GM12878 (cell line): ENCODE results near the gene TRMO. TPM values are rescaled to one million over a fixed set of nuclear protein-coding genes. Genes with fewer than 3 reads are reported as not detected.
A peak's percentile ranks its signal among the peaks of the same experiment; 100 is the strongest.

Experiments
- BHLHE40 ChIP-seq, 2 experiments: fragments of 450-650 bp in 1 of 2; IDR thresholded peaks; 2 replicates each; pipeline ENCODE4 v1.6.1; 2011 to 2017; ENCODE audit warnings: low read depth in 2 of 2, borderline replicate concordance in 1 of 2, improper control_type of control experiment in 1 of 2, low read length in 1 of 2, mild to moderate bottlenecking in 1 of 2
- CBFB ChIP-seq: IDR thresholded peaks from 2 replicates; pipeline ENCODE4 v1.6.1; 2016; ENCODE audit warnings: antibody characterized with exemption, low read depth
- DPF2 ChIP-seq: fragments of 450-650 bp; IDR thresholded peaks from 2 replicates; pipeline ENCODE4 v1.6.1; 2017; ENCODE audit warnings: mild to moderate bottlenecking
- FOS ChIP-seq: IDR thresholded peaks from 3 replicates; pipeline ENCODE4 v1.6.1; 2011; ENCODE audit warnings: borderline replicate concordance; ENCODE audit not compliant: insufficient read length; ENCODE audit errors: extremely low read depth
- FOXM1 ChIP-seq: IDR thresholded peaks from 2 replicates; pipeline ENCODE4 v1.6.1; 2012; ENCODE audit warnings: low read depth, mild to moderate bottlenecking, inconsistent platforms, low read length, moderate library complexity
- GABPA ChIP-seq: IDR thresholded peaks from 2 replicates; pipeline ENCODE4 v1.6.1; 2014; ENCODE audit warnings: antibody characterized with exemption, low read depth, mild to moderate bottlenecking, inconsistent platforms
- HCFC1 ChIP-seq: fragments of 150-350 bp; IDR thresholded peaks from 2 replicates; pipeline ENCODE4 v1.6.1; 2014; ENCODE audit warnings: low read length
- IKZF2 ChIP-seq, 2 experiments: fragments of 450-650 bp; IDR thresholded peaks; 2 replicates each; pipeline ENCODE4 v1.6.1; 2017; ENCODE audit warnings: mild to moderate bottlenecking in 2 of 2, moderate library complexity in 2 of 2
- JUNB ChIP-seq: IDR thresholded peaks from 2 replicates; pipeline ENCODE4 v1.6.1; 2016; ENCODE audit warnings: antibody characterized with exemption, mild to moderate bottlenecking
- NBN ChIP-seq: fragments of 450-650 bp; IDR thresholded peaks from 2 replicates; pipeline ENCODE4 v1.6.1; 2016
- NFIC ChIP-seq: IDR thresholded peaks from 2 replicates; pipeline ENCODE4 v1.6.1; 2012; ENCODE audit warnings: low read depth, mild to moderate bottlenecking, inconsistent platforms, low read length, moderate library complexity
- PML ChIP-seq: IDR thresholded peaks from 2 replicates; pipeline ENCODE4 v1.6.1; 2012; ENCODE audit warnings: low read length, inconsistent platforms
- RCOR1 ChIP-seq: conservative IDR thresholded peaks from 2 replicates; pipeline ENCODE4 v1.6.1; 2012; ENCODE audit warnings: low read depth, low read length, improper control_type of control experiment
- RELA ChIP-seq: fragments of 450-650 bp; IDR thresholded peaks from 2 replicates; pipeline ENCODE4 v1.8.0; 2014; ENCODE audit warnings: borderline replicate concordance; ENCODE audit not compliant: partially characterized antibody
- SIX5 ChIP-seq: IDR thresholded peaks from 2 replicates; pipeline ENCODE4 v1.6.1; 2011; ENCODE audit warnings: mild to moderate bottlenecking, low read depth, low read length, moderate library complexity; ENCODE audit not compliant: severe bottlenecking
- SPI1 ChIP-seq: IDR thresholded peaks from 2 replicates; pipeline ENCODE4 v1.6.1; 2011; ENCODE audit warnings: low read depth, mild to moderate bottlenecking, low read length, moderate library complexity, borderline replicate concordance; ENCODE audit not compliant: insufficient read depth
- TCF3 ChIP-seq: IDR thresholded peaks from 2 replicates; pipeline ENCODE4 v1.6.1; 2012; ENCODE audit warnings: low read depth, mild to moderate bottlenecking, low read length, borderline replicate concordance; ENCODE audit not compliant: insufficient read depth
- TCF7 ChIP-seq: IDR thresholded peaks from 2 replicates; pipeline ENCODE4 v1.6.1; 2014; ENCODE audit warnings: antibody characterized with exemption, borderline replicate concordance
- YBX1 ChIP-seq: fragments of 450-650 bp; IDR thresholded peaks from 2 replicates; pipeline ENCODE4 v1.6.1; 2016; ENCODE audit warnings: antibody characterized with exemption
- polyA plus RNA-seq, 11 experiments: library from polyadenylated mRNA; depleted of rRNA in 4 of 11; unstranded in 6 of 11; stranded (reverse) in 5 of 11; fragments of >200 nt; fragmentation: Nextera tagmentation in 4 of 11; fragmentation: Illumina TruSeq in 1 of 11; extraction: Ambion mirVana in 4 of 11; extraction: Trizol in 1 of 11; gene quantifications; 1 replicate in 1 of 11; 2 replicates in 10 of 11; pipeline versions ENCODE4 v1.2.1 to v1.2.3, GENCODE V29; 2011 to 2016; ENCODE audit warnings: inconsistent platforms in 2 of 11, missing spikeins in 2 of 11, low read depth in 1 of 11
- total RNA-seq, 4 experiments: library from RNA; depleted of rRNA in 3 of 4; stranded (reverse); fragments of >200 nt in 3 of 4; fragmentation: Illumina TruSeq in 1 of 4; extraction: Trizol in 1 of 4; gene quantifications; 2 replicates each; pipeline versions ENCODE4 v1.2.1 to v1.2.3, GENCODE V29; 2013 to 2021
- TF ChIP-seq, protein P1 (sequence below): fragments of 450-650 bp; IDR thresholded peaks from 2 replicates; pipeline ENCODE4 v1.6.1; 2017; ENCODE audit warnings: mild to moderate bottlenecking, moderate library complexity
- TF ChIP-seq, protein P2 (sequence below): fragments of 450-650 bp; IDR thresholded peaks from 2 replicates; pipeline ENCODE4 v1.6.1; 2016; ENCODE audit warnings: mild to moderate bottlenecking
- TF ChIP-seq, protein P3 (sequence below): fragments of 450-650 bp; IDR thresholded peaks from 2 replicates; pipeline ENCODE4 v1.6.1; 2017; ENCODE audit warnings: borderline replicate concordance
- TF ChIP-seq, protein P4 (sequence below): IDR thresholded peaks from 2 replicates; pipeline ENCODE4 v1.6.1; 2011; ENCODE audit warnings: borderline replicate concordance, low read depth, mild to moderate bottlenecking, moderate library complexity, mixed read lengths, low read length; ENCODE audit not compliant: insufficient read depth; ENCODE audit errors: extremely low read length

TRMO gene
- total and polyA plus RNA-seq, 10 of the 15 experiments (the other 5 are each of a cell fraction or from before 2014, with no cell fraction given): 5.8 to 23.6 (median 15.3) TPM

DNA sequence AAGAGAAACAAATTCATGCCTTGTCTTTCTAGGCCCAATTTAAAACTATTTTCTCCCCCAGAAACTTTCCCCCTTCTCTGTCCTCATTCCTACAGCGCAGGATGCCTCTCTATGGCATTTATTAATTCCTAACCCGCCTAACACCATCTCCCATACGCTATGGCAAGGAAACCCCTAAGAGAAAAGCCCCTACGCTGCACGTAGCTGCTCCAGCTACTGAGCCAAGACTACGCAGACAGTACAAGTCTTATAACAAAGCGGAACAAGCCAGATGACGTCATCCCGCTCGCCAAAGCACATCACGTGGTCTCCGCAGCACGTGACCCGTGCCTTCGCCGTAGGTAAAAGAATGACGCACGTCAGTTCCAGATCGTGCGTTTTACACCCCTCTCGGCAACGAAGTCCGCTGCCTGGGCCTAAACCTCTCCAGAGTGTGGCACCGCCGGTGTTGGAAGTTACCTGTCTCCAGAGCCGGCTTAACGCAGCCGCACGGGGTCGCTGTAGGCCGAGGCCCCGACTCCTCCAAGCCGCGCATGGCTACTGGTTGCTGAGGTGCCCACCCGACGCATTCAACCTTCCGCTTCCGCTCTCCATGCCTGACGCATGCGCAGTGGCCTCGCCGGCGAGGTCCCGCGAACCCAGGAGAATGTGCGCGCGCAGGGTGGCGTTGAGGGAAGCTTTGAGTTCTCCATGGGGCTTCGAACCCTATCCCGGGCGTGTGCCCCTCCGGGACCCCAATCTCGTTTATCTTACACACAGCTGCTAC, at the start of gene TRMO (continued):
- TF ChIP-seq, protein P1, sequence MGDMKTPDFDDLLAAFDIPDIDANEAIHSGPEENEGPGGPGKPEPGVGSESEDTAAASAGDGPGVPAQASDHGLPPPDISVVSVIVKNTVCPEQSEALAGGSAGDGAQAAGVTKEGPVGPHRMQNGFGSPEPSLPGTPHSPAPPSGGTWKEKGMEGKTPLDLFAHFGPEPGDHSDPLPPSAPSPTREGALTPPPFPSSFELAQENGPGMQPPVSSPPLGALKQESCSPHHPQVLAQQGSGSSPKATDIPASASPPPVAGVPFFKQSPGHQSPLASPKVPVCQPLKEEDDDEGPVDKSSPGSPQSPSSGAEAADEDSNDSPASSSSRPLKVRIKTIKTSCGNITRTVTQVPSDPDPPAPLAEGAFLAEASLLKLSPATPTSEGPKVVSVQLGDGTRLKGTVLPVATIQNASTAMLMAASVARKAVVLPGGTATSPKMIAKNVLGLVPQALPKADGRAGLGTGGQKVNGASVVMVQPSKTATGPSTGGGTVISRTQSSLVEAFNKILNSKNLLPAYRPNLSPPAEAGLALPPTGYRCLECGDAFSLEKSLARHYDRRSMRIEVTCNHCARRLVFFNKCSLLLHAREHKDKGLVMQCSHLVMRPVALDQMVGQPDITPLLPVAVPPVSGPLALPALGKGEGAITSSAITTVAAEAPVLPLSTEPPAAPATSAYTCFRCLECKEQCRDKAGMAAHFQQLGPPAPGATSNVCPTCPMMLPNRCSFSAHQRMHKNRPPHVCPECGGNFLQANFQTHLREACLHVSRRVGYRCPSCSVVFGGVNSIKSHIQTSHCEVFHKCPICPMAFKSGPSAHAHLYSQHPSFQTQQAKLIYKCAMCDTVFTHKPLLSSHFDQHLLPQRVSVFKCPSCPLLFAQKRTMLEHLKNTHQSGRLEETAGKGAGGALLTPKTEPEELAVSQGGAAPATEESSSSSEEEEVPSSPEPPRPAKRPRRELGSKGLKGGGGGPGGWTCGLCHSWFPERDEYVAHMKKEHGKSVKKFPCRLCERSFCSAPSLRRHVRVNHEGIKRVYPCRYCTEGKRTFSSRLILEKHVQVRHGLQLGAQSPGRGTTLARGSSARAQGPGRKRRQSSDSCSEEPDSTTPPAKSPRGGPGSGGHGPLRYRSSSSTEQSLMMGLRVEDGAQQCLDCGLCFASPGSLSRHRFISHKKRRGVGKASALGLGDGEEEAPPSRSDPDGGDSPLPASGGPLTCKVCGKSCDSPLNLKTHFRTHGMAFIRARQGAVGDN: peak; percentile 98
- peak; percentile 65 for TF ChIP-seq JUNB
- peak; percentile 90 for TF ChIP-seq PML
- TF ChIP-seq SPI1: peak; percentile 65; the same call in 1 of the 2 replicates
- peak; percentile 100 for TF ChIP-seq RELA
- no peak for TF ChIP-seq SIX5
- no peak for TF ChIP-seq FOXM1
- TF ChIP-seq TCF7: 0 out of 2 replicates have a peak, but pooled peaks have one; percentile 26
- 0 out of 2 replicates have a peak, but pooled peaks have one; percentile 67 for TF ChIP-seq RCOR1
- TF ChIP-seq TCF3: peak; percentile 37; the same call in 1 of the 2 replicates
- TF ChIP-seq BHLHE40 (IDR thresholded peaks at IDR 0.05; ENCODE audit: borderline replicate concordance in 1 of 2, low read depth in 2 of 2, low read length in 1 of 2): peak; percentile 95 to 99
- peak; percentile 100 for TF ChIP-seq NBN
- no peak for TF ChIP-seq YBX1
- peak; percentile 62 for TF ChIP-seq FOS
- TF ChIP-seq HCFC1: peak; percentile 78
- peak; percentile 81 for TF ChIP-seq GABPA
- peak; percentile 96 for TF ChIP-seq DPF2
- peak; percentile 66 to 82 for TF ChIP-seq IKZF2 (IDR thresholded peaks at IDR 0.05)
- TF ChIP-seq CBFB: peak; percentile 85
- TF ChIP-seq, protein P2, sequence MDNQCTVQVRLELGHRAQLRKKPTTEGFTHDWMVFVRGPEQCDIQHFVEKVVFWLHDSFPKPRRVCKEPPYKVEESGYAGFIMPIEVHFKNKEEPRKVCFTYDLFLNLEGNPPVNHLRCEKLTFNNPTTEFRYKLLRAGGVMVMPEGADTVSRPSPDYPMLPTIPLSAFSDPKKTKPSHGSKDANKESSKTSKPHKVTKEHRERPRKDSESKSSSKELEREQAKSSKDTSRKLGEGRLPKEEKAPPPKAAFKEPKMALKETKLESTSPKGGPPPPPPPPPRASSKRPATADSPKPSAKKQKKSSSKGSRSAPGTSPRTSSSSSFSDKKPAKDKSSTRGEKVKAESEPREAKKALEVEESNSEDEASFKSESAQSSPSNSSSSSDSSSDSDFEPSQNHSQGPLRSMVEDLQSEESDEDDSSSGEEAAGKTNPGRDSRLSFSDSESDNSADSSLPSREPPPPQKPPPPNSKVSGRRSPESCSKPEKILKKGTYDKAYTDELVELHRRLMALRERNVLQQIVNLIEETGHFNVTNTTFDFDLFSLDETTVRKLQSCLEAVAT: peak; percentile 79
- TF ChIP-seq, protein P3, sequence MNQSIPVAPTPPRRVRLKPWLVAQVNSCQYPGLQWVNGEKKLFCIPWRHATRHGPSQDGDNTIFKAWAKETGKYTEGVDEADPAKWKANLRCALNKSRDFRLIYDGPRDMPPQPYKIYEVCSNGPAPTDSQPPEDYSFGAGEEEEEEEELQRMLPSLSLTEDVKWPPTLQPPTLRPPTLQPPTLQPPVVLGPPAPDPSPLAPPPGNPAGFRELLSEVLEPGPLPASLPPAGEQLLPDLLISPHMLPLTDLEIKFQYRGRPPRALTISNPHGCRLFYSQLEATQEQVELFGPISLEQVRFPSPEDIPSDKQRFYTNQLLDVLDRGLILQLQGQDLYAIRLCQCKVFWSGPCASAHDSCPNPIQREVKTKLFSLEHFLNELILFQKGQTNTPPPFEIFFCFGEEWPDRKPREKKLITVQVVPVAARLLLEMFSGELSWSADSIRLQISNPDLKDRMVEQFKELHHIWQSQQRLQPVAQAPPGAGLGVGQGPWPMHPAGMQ: no peak
- TF ChIP-seq NFIC: peak; percentile 93
- TF ChIP-seq, protein P4, sequence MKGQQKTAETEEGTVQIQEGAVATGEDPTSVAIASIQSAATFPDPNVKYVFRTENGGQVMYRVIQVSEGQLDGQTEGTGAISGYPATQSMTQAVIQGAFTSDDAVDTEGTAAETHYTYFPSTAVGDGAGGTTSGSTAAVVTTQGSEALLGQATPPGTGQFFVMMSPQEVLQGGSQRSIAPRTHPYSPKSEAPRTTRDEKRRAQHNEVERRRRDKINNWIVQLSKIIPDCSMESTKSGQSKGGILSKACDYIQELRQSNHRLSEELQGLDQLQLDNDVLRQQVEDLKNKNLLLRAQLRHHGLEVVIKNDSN: peak; percentile 99
